ENCODE measurements around the gene SUN5.

The SUN5 gene

GRCh38 chr20:33019465-33020277, 15.4 kb upstream of the SUN5 start:
- no peak overlapping the region for H3K4me3 ChIP-seq (ENCODE audit: low read depth, low read length)
- no peak for DNase-seq (ENCODE audit: low read depth)
- no peak for TF ChIP-seq CTCF (IDR thresholded peaks at IDR 0.05; ENCODE audit: low read depth, low read length, missing control alignments)
- in situ Hi-C loops (cut with HindIII; ENCODE audit: low sequenced_read_pairs) = no loop called here

GRCh38 chr20:33018169-33018931, 14.1 kb upstream of the SUN5 start:
- TF ChIP-seq CTCF (IDR thresholded peaks at IDR 0.05; ENCODE audit: low read depth, low read length, missing control alignments) = no peak
- no peak overlapping the region for H3K4me3 ChIP-seq (ENCODE audit: low read depth, low read length)
- DNase-seq (ENCODE audit: low read depth) = no peak
- in situ Hi-C loops (cut with HindIII; ENCODE audit: low sequenced_read_pairs) = no loop called here

- TF ChIP-seq CTCF (IDR thresholded peaks at IDR 0.05; ENCODE audit: low read depth, low read length, missing control alignments) = no peak
- H3K4me3 ChIP-seq (ENCODE audit: low read depth, low read length) = no peak overlapping the region
- in situ Hi-C loops (cut with HindIII; ENCODE audit: low sequenced_read_pairs) = no loop called here
- DNase-seq (ENCODE audit: low read depth) = no peak
Observed at GRCh38 chr20:33017542-33017941, 13.3 kb upstream of the SUN5 start.

GRCh38 chr20:33016581-33017109, 12.4 kb upstream of the SUN5 start:
- no peak for TF ChIP-seq CTCF (IDR thresholded peaks at IDR 0.05; ENCODE audit: low read depth, low read length, missing control alignments)
- no peak overlapping the region for H3K4me3 ChIP-seq (ENCODE audit: low read depth, low read length)
- DNase-seq (ENCODE audit: low read depth) = no peak
- in situ Hi-C loops (cut with HindIII; ENCODE audit: low sequenced_read_pairs) = no loop called here

GRCh38 chr20:33015700-33016580, 11.7 kb upstream of the SUN5 start:
- no peak for DNase-seq (ENCODE audit: low read depth)
- in situ Hi-C loops (cut with HindIII; ENCODE audit: low sequenced_read_pairs) = no loop called here
- no peak overlapping the region for H3K4me3 ChIP-seq (ENCODE audit: low read depth, low read length)
- no peak for TF ChIP-seq CTCF (IDR thresholded peaks at IDR 0.05; ENCODE audit: low read depth, low read length, missing control alignments)

- H3K4me3 ChIP-seq (ENCODE audit: low read depth, low read length) = no peak overlapping the region
- in situ Hi-C loops (cut with HindIII; ENCODE audit: low sequenced_read_pairs) = no loop called here
- no peak for TF ChIP-seq CTCF (IDR thresholded peaks at IDR 0.05; ENCODE audit: low read depth, low read length, missing control alignments)
- DNase-seq (ENCODE audit: low read depth) = no peak
Observed at GRCh38 chr20:33015114-33015484, 10.9 kb upstream of the SUN5 start.
